Measurements from ENCODE around the gene C1QL4.

C1QL4 gene

DNA sequence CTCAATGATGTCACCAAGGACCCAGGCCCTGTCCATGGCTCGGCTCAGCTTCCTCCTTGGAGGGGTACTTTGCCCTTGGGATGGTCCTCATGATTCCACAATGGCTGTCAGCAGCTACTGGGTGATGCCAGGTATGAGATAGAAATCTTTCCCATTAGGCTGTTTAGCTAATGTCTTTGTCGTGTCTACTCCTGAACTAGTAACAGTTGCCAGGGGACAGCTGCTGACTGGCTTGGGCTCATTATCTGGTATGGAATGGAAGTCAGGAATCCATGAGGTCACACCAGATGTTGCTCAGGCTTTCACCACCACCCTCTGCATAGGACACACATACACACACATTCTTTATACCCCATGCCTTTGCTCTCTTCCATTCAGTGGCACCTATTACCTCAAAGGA, 32.8 kb downstream of the C1QL4 start:
- Histone ChIP-seq H3K79me2 (ENCODE audit: control insufficient read depth, low read length) (no peaks in the 10 kb centered on the region), H3K4me1 (ENCODE audit: control insufficient read depth, low read length) (peaks cover 6% of the 10 kb centered on the region), H3K9me2 (replicated peaks; ENCODE audit: control insufficient read depth, low read length) (no peaks in the 10 kb centered on the region), H3K36me3 (ENCODE audit: control insufficient read depth, low read length) (no peaks in the 10 kb centered on the region), H3K9me3 (ENCODE audit: control insufficient read depth, insufficient read depth, low read length) (no peaks in the 10 kb centered on the region), H3K27ac (ENCODE audit: low read depth, low read length) (no peak overlapping the region), H3F3A (ENCODE audit: control insufficient read depth, insufficient read depth) (no peaks in the 10 kb centered on the region), H3K4me3 (ENCODE audit: low read length) (no peak overlapping the region), H3K4me2 (ENCODE audit: low read length) (no peak overlapping the region), H3K27me3 (ENCODE audit: control insufficient read depth, low read length) (0 out of 2 replicates have a peak, but pooled peaks cover 10% of the 10 kb centered on the region), H4K20me1 (ENCODE audit: control insufficient read depth, insufficient read depth, low read depth, low read length) (no peaks in the 10 kb centered on the region)
- TF ChIP-seq CTCF (IDR thresholded peaks at IDR 0.05; ENCODE audit: low read depth, low read length, poor library complexity, severe bottlenecking) (no peak), EZH2phosphoT487 (IDR thresholded peaks at IDR 0.05; ENCODE audit: borderline replicate concordance, low read length) (no peak)

- Histone ChIP-seq H3K4me2 (ENCODE audit: low read length) (peak overlapping the region; percentile 36; the same call in 1 of the 2 replicates), H3K4me3 (ENCODE audit: low read length) (no peak overlapping the region), H3K27me3 (ENCODE audit: control insufficient read depth, low read length) (peaks cover 21% of the 10 kb centered on the region), H3K36me3 (ENCODE audit: control insufficient read depth, low read length) (no peaks in the 10 kb centered on the region), H4K20me1 (ENCODE audit: control insufficient read depth, insufficient read depth, low read depth, low read length) (no peaks in the 10 kb centered on the region), H3K27ac (ENCODE audit: low read depth, low read length) (no peak overlapping the region), H3K79me2 (ENCODE audit: control insufficient read depth, low read length) (no peaks in the 10 kb centered on the region), H3F3A (ENCODE audit: control insufficient read depth, insufficient read depth) (no peaks in the 10 kb centered on the region), H3K9me3 (ENCODE audit: control insufficient read depth, insufficient read depth, low read length) (no peaks in the 10 kb centered on the region), H3K9me2 (replicated peaks; ENCODE audit: control insufficient read depth, low read length) (no peaks in the 10 kb centered on the region), H3K4me1 (ENCODE audit: control insufficient read depth, low read length) (peaks cover 17% of the 10 kb centered on the region)
- TF ChIP-seq CTCF (IDR thresholded peaks at IDR 0.05; ENCODE audit: low read depth, low read length, poor library complexity, severe bottlenecking) (no peak), EZH2phosphoT487 (IDR thresholded peaks at IDR 0.05; ENCODE audit: borderline replicate concordance, low read length) (no peak)
Measured at GRCh38 chr12:49301760-49302159, 35.2 kb downstream of the C1QL4 start.

GRCh38 chr12:49298160-49298559, 38.8 kb downstream of the C1QL4 start:
- Histone ChIP-seq H3K4me2 (ENCODE audit: low read length) (peak overlapping the region; percentile 98; the same call in 1 of the 2 replicates), H3K27ac (ENCODE audit: low read depth, low read length) (no peak overlapping the region), H3K9me3 (ENCODE audit: control insufficient read depth, insufficient read depth, low read length) (no peaks in the 10 kb centered on the region), H3K79me2 (ENCODE audit: control insufficient read depth, low read length) (no peaks in the 10 kb centered on the region), H3F3A (ENCODE audit: control insufficient read depth, insufficient read depth) (no peaks in the 10 kb centered on the region), H3K36me3 (ENCODE audit: control insufficient read depth, low read length) (no peaks in the 10 kb centered on the region), H4K20me1 (ENCODE audit: control insufficient read depth, insufficient read depth, low read depth, low read length) (no peaks in the 10 kb centered on the region), H3K9me2 (replicated peaks; ENCODE audit: control insufficient read depth, low read length) (no peaks in the 10 kb centered on the region), H3K27me3 (ENCODE audit: control insufficient read depth, low read length) (peaks cover 37% of the 10 kb centered on the region), H3K4me3 (ENCODE audit: low read length) (no peak overlapping the region), H3K4me1 (ENCODE audit: control insufficient read depth, low read length) (peaks cover 23% of the 10 kb centered on the region)
- no peak for TF ChIP-seq CTCF (IDR thresholded peaks at IDR 0.05; ENCODE audit: low read depth, low read length, poor library complexity, severe bottlenecking)
- no peak for TF ChIP-seq EZH2phosphoT487 (IDR thresholded peaks at IDR 0.05; ENCODE audit: borderline replicate concordance, low read length)
